Trophoblast cell (in vitro differentiated cells and primary cell): ENCODE measurements around the gene DYSF.

Experiments used
- DNase-seq, 2 donors: peaks; one replicate each; pipeline ENCODE4 v3.0.0-alpha.2; 2016
- H2AFZ ChIP-seq: 2 replicates; pipeline ENCODE4 v1.6.1; 2013; ENCODE audit warnings: low read length, moderate library complexity, mild to moderate bottlenecking; ENCODE audit not compliant: insufficient read depth, poor library complexity
- H2AK5ac ChIP-seq: 2 replicates; pipeline ENCODE4 v1.6.1; 2013; ENCODE audit warnings: mild to moderate bottlenecking, low read length
- H2BK120ac ChIP-seq: 2 replicates; pipeline ENCODE4 v1.6.1; 2013; ENCODE audit warnings: low read length, mild to moderate bottlenecking, moderate library complexity; ENCODE audit not compliant: insufficient read depth, poor library complexity
- H2BK12ac ChIP-seq: 2 replicates; pipeline ENCODE4 v1.6.1; 2013; ENCODE audit warnings: mild to moderate bottlenecking, low read length, moderate library complexity
- H2BK5ac ChIP-seq: 2 replicates; pipeline ENCODE4 v1.6.1; 2013; ENCODE audit warnings: low read length, low read depth, moderate library complexity, mild to moderate bottlenecking; ENCODE audit not compliant: poor library complexity
- H3K14ac ChIP-seq: 2 replicates; pipeline ENCODE4 v1.6.1; 2013; ENCODE audit warnings: mild to moderate bottlenecking, low read length
- H3K18ac ChIP-seq: 2 replicates; pipeline ENCODE4 v1.6.1; 2013; ENCODE audit warnings: mild to moderate bottlenecking, low read length
- H3K23ac ChIP-seq: 2 replicates; pipeline ENCODE4 v1.6.1; 2013; ENCODE audit warnings: low read length
- H3K27ac ChIP-seq: 2 replicates; pipeline ENCODE4 v1.5.1; 2013; ENCODE audit warnings: low read depth, mild to moderate bottlenecking, inconsistent platforms, low read length, moderate library complexity
- H3K27me3 ChIP-seq: 2 replicates; pipeline ENCODE4 v1.6.1; 2013; ENCODE audit warnings: inconsistent platforms, mild to moderate bottlenecking, low read length, moderate library complexity; ENCODE audit not compliant: insufficient read depth
- H3K36me3 ChIP-seq, 2 experiments: 1 replicate in 1 of 2; 2 replicates in 1 of 2; pipeline ENCODE4 v1.6.1; 2013; ENCODE audit warnings: low read length in 2 of 2, mild to moderate bottlenecking in 2 of 2, moderate library complexity in 1 of 2; ENCODE audit not compliant: insufficient read depth in 2 of 2, control insufficient read depth in 1 of 2
- H3K4ac ChIP-seq: 2 replicates; pipeline ENCODE4 v1.6.1; 2013; ENCODE audit warnings: low read depth, mild to moderate bottlenecking, low read length, moderate library complexity
- H3K4me1 ChIP-seq, 2 experiments: 1 replicate in 1 of 2; 2 replicates in 1 of 2; pipeline ENCODE4 v1.6.1; 2013; ENCODE audit warnings: low read length in 2 of 2, mild to moderate bottlenecking in 2 of 2, moderate library complexity in 1 of 2; ENCODE audit not compliant: insufficient read depth in 2 of 2, control insufficient read depth in 1 of 2
- H3K4me2 ChIP-seq: 2 replicates; pipeline ENCODE4 v1.6.1; 2013; ENCODE audit warnings: inconsistent platforms, mild to moderate bottlenecking, low read length, moderate library complexity
- H3K4me3 ChIP-seq: 2 replicates; pipeline ENCODE4 v1.5.1; 2013; ENCODE audit warnings: mild to moderate bottlenecking, low read depth, low read length, inconsistent platforms
- H3K79me1 ChIP-seq: one replicate; pipeline ENCODE4 v1.6.1; 2013; ENCODE audit warnings: low read length
- H3K79me2 ChIP-seq: 2 replicates; pipeline ENCODE4 v1.6.1; 2013; ENCODE audit warnings: low read length, mild to moderate bottlenecking; ENCODE audit not compliant: control insufficient read depth, insufficient read depth, poor library complexity
- H3K9ac ChIP-seq: 2 replicates; pipeline ENCODE4 v1.6.1; 2013; ENCODE audit warnings: mild to moderate bottlenecking, low read length
- H3K9me3 ChIP-seq: 2 replicates; pipeline ENCODE4 v1.6.1; 2013; ENCODE audit warnings: low read depth, mild to moderate bottlenecking, control low read depth, inconsistent platforms, low read length; ENCODE audit not compliant: insufficient read depth
- H4K12ac ChIP-seq: 2 replicates; pipeline ENCODE4 v1.6.1; 2013; ENCODE audit warnings: low read depth, mild to moderate bottlenecking, low read length, moderate library complexity
- H4K8ac ChIP-seq: 2 replicates; pipeline ENCODE4 v1.6.1; 2013; ENCODE audit warnings: low read depth, mild to moderate bottlenecking, low read length, moderate library complexity
- H4K91ac ChIP-seq: one replicate; pipeline ENCODE4 v1.6.1; 2013; ENCODE audit warnings: low read depth, mild to moderate bottlenecking, low read length, moderate library complexity
- WGBS: extraction: QIAGEN DNeasy Blood & Tissue Kit; methylation state at CpG from one replicate; pipeline ENCODE4 v1.1.7; 2013; ENCODE audit warnings: missing lambda C conversion rate; ENCODE audit not compliant: insufficient read length, insufficient coverage; ENCODE audit errors: extremely low coverage; 5-methylcytosine and 5-hydroxymethylcytosine counted together

Gene DYSF

GRCh38 chr2:71658771-71659170 lies 205.4 kb downstream of the DYSF start:
- H3K27ac ChIP-seq, result no peak overlapping the region
- no peak overlapping the region for H3K4me3 ChIP-seq
- H3K27me3 ChIP-seq, result no peaks in the 10 kb centered on the region
- H3K79me2 ChIP-seq, result no peaks in the 10 kb centered on the region
- H2BK5ac ChIP-seq, result no peak overlapping the region
- peaks cover 8% of the 10 kb centered on the region for H3K9me3 ChIP-seq
- DNase-seq, result no peak
- H3K4me1 ChIP-seq, result no peaks in the 10 kb centered on the region
- H3K4me2 ChIP-seq, result no peak overlapping the region
- no peak overlapping the region for H4K8ac ChIP-seq
- H3K4ac ChIP-seq, result no peak overlapping the region
- no CpG with 5 or more reads among the region's 3 CpGs for WGBS
- no peak overlapping the region for H2BK12ac ChIP-seq
- H3K79me1 ChIP-seq, result no peaks in the 10 kb centered on the region
- no peak overlapping the region for H3K18ac ChIP-seq
- peaks cover 0 to 7% of the 10 kb centered on the region in 2 experiments for H3K36me3 ChIP-seq
- H2AK5ac ChIP-seq, result no peak overlapping the region
- H2AFZ ChIP-seq, result no peak overlapping the region
- no peak overlapping the region for H4K91ac ChIP-seq
- no peak overlapping the region for H3K23ac ChIP-seq
- H4K12ac ChIP-seq, result no peak overlapping the region
- no peak overlapping the region for H3K14ac ChIP-seq
- H3K9ac ChIP-seq, result no peak overlapping the region
- H2BK120ac ChIP-seq, result no peak overlapping the region

- H3K23ac ChIP-seq, result no peak overlapping the region
- no peak overlapping the region for H2BK12ac ChIP-seq
- H3K14ac ChIP-seq, result no peak overlapping the region
- H3K79me1 ChIP-seq, result no peaks in the 10 kb centered on the region
- H3K4ac ChIP-seq, result no peak overlapping the region
- H3K9ac ChIP-seq, result no peak overlapping the region
- no peak overlapping the region for H3K18ac ChIP-seq
- DNase-seq, result no peak
- H3K4me1 ChIP-seq, result no peaks in the 10 kb centered on the region
- H2AFZ ChIP-seq, result no peak overlapping the region
- H4K91ac ChIP-seq, result no peak overlapping the region
- no peak overlapping the region for H4K12ac ChIP-seq
- no peak overlapping the region for H3K4me3 ChIP-seq
- no peak overlapping the region for H2BK5ac ChIP-seq
- H4K8ac ChIP-seq, result no peak overlapping the region
- H3K36me3 ChIP-seq, result peaks cover 0 to 9% of the 10 kb centered on the region in 2 experiments
- H2BK120ac ChIP-seq, result no peak overlapping the region
- peaks cover 8% of the 10 kb centered on the region for H3K9me3 ChIP-seq
- H3K27me3 ChIP-seq, result no peaks in the 10 kb centered on the region
- no CpG with 5 or more reads among the region's 5 CpGs for WGBS
- no peak overlapping the region for H3K27ac ChIP-seq
- no peaks in the 10 kb centered on the region for H3K79me2 ChIP-seq
- no peak overlapping the region for H3K4me2 ChIP-seq
- H2AK5ac ChIP-seq, result no peak overlapping the region
These were observed 206.6 kb downstream of the DYSF start for GRCh38 chr2:71659868-71660518.

- H4K12ac ChIP-seq, result no peak overlapping the region
- no peak overlapping the region for H3K4me2 ChIP-seq
- no peak overlapping the region for H4K8ac ChIP-seq
- H3K14ac ChIP-seq, result no peak overlapping the region
- no peak overlapping the region for H3K4ac ChIP-seq
- no peak overlapping the region for H3K4me3 ChIP-seq
- H3K27ac ChIP-seq, result no peak overlapping the region
- no peak overlapping the region for H3K23ac ChIP-seq
- H2AFZ ChIP-seq, result no peak overlapping the region
- peaks cover 6% of the 10 kb centered on the region for H3K9me3 ChIP-seq
- WGBS, result no CpG with 5 or more reads among the region's 3 CpGs
- H3K18ac ChIP-seq, result no peak overlapping the region
- no peaks in the 10 kb centered on the region for H3K79me1 ChIP-seq
- no peak overlapping the region for H2BK120ac ChIP-seq
- no peaks in the 10 kb centered on the region for H3K79me2 ChIP-seq
- H2AK5ac ChIP-seq, result no peak overlapping the region
- no peak overlapping the region for H2BK12ac ChIP-seq
- no peaks in the 10 kb centered on the region for H3K27me3 ChIP-seq
- no peak for DNase-seq
- H3K4me1 ChIP-seq, result no peaks in the 10 kb centered on the region
- no peak overlapping the region for H4K91ac ChIP-seq
- no peak overlapping the region for H3K9ac ChIP-seq
- peaks cover 0 to 14% of the 10 kb centered on the region in 2 experiments for H3K36me3 ChIP-seq
- no peak overlapping the region for H2BK5ac ChIP-seq
These were observed 208.4 kb downstream of the DYSF start for GRCh38 chr2:71661782-71662181.

GRCh38 chr2:71662665-71663394 lies 209.5 kb downstream of the DYSF start:
- H3K36me3 ChIP-seq, result peaks cover 4 to 18% of the 10 kb centered on the region in 2 experiments
- no peak overlapping the region for H4K91ac ChIP-seq
- no peak overlapping the region for H3K27ac ChIP-seq
- WGBS, result no CpG with 5 or more reads among the region's 18 CpGs
- H3K4ac ChIP-seq, result no peak overlapping the region
- peak overlapping the region; percentile 45 for H3K4me3 ChIP-seq
- no peak overlapping the region for H2BK5ac ChIP-seq
- no peak overlapping the region for H2BK120ac ChIP-seq
- no peak for DNase-seq
- no peak overlapping the region for H3K4me2 ChIP-seq
- H3K14ac ChIP-seq, result no peak overlapping the region
- no peak overlapping the region for H2BK12ac ChIP-seq
- no peak overlapping the region for H4K12ac ChIP-seq
- H3K79me2 ChIP-seq, result no peaks in the 10 kb centered on the region
- H3K27me3 ChIP-seq, result no peaks in the 10 kb centered on the region
- no peaks in the 10 kb centered on the region for H3K4me1 ChIP-seq
- no peak overlapping the region for H3K23ac ChIP-seq
- no peak overlapping the region for H4K8ac ChIP-seq
- peaks cover 5% of the 10 kb centered on the region for H3K9me3 ChIP-seq
- H3K18ac ChIP-seq, result no peak overlapping the region
- H3K9ac ChIP-seq, result no peak overlapping the region
- H2AFZ ChIP-seq, result no peak overlapping the region
- no peak overlapping the region for H2AK5ac ChIP-seq
- no peaks in the 10 kb centered on the region for H3K79me1 ChIP-seq
